NCI-H146 treated with DMSO at 0.1 percent for 48 hours (cell line): ENCODE measurements around the gene GAS6.
A peak's percentile ranks its signal among the peaks of the same experiment; 100 is the strongest.

Experiments
- DNase-seq: peaks from one replicate; lab custom pipeline; 2025; ENCODE audit not compliant: unreplicated experiment; lab: John Stamatoyannopoulos, UW

Gene GAS6

DNA sequence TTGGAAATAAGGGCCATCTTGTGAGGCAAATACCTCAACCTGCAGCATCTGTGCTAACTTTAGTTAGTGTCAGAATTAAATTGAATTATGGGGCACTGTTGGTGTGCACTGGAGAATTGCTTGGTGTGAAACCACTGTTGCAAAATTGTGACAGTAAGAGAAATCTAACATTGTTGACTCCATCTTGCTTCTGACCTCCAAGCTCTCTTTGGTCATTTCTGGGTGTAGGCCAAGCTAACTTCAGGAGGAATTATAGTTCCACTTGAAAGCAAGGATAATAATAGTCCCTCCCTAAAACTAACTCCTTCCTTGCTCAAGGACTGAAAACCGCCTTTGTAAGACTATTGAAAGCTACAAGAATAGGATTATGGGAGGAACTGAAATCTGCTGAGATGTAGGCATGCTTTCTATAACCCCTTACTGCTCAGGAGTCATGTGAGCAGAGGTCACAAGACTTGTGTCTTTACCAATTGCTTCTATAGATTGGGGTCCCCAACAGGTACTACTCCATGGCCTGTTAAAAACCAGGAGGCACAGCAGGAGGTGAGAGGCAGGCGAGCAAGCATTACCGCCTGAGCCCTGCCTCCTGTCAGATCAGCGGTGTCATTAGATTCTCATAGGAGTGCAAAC lies 24.9 kb upstream of the GAS6 start:
- no peak for DNase-seq

DNA sequence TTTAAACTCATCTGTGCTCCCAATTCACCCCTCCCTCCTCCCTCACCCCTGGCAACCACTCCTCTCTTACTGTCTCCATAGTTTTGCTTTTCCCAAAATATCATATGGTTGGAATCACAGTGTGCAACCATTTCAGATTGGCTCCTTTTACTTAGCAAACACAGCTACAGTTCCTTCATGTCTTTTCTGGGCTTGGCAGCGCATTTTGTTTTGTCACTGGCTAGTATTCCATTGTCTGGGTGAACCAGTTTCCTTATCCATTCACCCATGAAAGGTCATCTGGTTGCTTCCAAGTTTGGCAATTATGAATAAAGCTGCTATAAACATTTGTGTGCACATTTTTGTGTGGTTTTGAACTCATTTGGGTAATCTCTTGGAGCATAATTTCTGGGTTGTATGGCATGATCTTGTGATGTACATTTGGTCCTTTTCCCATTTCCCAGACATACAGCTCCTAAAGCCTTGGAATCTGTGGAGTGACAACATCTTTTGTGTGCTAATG lies 23.9 kb upstream of the GAS6 start:
- DNase-seq = no peak

DNA sequence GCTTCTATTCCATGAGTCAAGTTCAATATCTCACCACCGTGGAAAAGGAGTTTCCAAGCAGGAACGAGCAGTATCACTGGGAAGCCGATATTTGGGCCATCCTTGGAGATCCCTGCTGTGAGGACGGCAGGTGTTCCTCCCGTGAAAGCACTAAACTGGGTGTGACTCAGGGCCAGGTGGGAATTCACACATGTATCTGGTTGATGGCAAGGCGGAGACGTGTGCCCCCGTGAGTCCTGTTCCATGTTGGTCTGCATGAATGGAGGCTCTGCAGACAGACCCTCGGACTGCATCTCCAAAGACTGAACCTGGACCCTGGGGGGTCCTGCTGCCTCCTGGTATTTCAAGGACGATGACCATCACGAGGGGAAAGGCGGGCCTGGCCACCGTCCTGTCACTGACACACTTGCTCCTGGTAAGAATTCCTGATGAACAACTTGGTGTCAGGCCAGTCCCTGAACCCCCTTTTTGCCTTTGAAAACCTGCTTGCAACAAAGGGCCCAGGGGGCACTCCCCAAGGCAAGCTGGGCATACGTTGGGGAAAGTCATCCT lies 22.8 kb upstream of the GAS6 start:
- peak; percentile 65 for DNase-seq

DNA sequence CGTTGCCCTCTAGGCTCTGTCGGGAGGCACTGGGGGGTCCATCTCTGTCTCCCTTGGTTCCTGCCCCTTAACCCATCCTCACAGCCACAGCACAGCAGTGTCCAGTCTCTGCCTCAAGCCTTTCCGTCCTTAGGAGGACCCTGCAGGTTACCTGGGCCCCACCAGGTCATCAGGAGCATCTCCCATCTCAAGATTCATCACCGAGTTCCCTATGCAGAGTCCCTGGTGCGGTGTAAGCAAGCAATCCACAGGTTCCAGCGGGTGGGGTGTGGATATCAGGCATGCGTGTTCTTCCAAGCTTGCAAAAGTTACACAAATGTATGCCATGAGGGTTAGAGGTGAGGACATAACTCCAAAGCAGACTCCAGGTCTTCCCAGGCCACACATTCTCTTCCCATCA lies 20.9 kb upstream of the GAS6 start:
- DNase-seq = no peak

DNA sequence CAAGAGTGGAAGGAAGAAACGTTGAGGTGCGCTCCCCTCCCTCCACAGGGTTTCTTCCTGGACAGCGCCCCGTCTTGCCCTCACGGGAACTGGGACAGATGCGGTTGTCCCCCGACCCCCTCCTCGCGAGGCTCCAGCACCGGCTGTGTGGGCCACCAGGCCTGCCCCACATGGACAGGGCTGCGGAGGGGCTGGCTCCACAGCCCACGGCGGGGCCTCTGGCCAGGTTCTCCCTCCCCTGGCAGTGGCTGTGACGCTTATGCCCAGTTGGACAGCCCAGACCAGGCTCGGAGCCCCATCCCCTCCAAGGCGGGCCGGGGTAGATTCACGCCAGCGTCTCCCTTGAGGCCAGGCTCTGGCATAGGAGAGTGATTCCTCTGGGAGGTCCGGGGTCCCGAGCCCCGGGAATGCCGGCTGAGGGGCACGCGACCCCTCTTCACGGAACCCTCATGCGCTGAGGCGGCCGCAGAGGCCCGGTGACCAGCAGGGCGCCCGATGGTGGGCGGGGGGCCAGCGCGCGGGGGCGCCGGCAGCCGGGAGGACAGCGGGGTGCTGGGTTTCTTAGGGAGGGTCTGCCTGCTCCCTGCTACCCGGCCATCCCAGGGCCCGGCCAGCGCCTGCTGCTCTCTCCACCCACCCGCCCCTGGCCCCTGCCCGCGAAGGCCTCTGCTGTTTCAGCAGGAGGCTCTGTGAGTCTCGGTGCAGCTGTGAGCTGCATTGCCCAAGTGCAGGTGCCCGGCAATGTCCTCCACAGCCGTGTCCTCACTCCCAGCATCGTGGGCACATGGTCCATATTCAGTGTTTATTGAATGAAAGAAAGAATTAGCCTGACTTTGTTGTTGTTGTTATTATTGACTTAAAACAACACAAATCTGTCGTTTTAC lies 20.3 kb upstream of the GAS6 start:
- no peak for DNase-seq

DNA sequence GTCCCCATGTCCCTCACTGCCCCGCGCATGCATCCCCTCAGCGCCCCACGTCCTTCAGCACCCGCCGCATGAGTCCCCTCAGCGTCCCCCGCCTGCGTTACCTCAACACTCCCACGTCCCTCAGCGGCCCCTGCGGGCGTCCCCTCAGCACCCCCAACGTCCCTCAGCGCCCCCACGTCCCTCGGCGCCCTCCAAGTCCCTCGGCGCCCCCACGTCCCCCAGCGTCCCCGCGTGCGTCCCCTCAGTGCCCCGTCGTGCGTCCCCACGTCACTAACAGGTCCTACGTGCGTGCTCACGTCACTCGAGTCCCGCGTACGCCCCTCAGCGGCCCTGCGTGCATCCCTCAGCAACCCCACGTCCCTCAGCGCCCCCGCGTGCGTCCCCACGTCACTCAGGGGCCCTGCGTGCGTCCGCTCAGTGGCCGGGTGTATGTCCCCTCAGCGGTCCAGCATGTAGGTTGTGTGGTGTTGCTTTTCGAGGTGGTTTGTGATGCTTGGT lies 19.5 kb upstream of the GAS6 start:
- no peak for DNase-seq

DNA sequence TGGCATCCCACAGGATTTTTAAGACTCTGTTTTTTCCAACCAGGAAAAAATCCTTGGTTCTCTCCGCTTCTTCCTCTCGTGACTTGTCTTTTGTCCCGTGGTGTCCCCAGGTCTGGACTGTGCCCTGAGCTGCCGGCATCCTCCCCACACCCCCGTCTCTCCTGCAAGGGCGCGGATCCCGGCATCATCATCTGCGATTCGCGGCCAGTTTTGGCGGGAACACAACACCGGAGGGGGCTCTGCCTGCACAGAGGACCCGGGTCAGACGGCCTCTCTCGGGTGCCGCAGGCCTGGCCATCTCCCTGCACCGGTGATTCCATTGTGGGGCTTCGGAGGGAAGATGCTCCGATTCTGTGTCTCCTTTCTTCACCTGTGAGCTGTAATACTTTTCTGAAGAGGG lies 18.8 kb upstream of the GAS6 start:
- DNase-seq = no peak

DNA sequence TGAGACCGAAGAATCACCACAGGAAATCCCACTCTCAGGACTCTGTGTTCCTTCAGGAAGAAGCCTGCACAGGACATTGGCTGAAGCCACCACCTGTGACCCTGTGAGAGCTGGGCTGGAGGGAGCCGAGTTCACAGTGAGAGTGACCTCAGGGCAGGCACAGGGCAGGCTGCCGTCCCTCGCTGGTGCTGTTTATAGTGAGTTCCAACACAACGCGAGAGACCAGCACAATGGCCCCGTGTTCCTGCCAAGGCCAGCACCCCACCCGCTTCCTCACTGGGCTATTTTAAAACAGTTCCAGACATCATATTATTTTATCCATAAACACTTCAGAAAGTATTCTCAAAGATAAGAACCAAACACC lies 18.4 kb upstream of the GAS6 start:
- no peak for DNase-seq

DNA sequence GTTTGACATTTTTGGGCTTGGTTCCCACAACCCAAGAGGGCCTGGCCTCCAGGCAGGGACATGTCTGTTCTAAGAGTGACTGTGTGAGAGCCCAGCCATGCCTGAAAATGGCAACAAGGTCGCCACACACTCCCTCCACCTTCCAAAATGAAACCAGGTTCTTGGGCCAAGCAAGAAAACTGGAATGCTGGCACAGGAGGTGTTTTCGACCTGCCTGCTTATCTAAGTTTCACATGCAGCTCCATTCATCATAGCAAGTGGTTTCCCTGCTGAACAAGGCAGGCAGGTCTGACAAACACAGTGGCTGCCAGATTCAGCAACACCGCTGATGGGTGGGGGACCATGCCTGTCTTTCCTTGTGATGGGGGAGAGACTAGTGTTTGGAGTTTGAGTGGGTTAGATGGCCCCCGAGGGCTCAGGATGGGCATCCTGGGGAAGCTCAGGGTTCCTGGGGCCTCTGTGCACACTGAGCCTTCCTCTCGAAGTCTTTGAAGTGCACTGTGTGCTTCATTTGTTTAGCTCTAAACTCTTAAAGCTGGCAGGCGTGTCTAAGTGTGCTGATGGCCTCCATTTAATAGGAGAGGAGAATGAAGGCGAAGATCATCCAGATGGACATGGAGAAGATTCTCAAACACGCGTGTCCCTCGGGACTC lies 17.9 kb upstream of the GAS6 start:
- no peak for DNase-seq

DNA sequence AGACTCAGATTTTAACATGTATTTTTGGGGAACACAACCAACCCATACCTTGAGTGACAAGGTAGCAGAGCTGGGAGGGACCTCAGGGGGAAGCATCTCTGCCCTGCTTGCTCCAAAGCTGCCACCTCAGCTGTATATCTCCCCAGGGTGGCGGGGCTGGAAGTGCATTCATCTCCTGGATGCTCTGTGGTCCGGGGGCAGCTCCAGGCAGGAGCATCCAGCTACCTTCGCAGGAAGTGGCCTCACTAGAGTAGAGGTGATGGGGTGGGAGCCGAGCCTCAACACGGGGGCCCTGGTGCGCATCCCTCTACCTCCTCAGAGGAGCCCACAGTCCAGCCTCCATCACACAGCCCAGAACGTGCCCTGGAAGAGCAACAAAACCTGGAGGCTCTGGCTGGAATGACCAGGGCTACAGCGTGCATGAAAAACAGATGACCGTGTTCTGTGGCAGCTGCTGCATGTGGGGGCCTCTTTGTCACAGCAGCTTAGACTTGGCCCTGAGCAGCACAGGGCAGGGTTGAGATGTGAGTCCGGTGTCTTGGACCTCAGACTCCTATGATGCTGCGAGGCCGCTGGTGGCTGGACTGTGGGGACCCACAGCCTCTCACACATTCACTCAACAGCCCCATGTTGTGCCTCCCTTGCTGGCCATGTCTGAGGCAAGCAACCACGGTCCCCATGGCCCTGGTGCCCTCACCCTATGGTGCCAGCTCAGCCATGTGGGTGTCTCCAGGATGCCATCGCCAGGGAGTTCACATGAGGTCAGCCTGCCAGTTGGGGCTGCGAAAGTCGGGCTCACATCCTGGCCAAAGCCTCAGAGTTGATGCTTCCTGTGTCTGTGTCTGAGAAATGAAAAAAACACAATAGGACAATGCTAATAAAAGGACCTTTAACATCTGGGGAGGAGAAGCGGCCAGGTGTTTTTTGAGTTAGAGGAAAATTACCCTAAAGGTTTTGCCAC lies 17.1 kb upstream of the GAS6 start:
- no peak for DNase-seq

DNA sequence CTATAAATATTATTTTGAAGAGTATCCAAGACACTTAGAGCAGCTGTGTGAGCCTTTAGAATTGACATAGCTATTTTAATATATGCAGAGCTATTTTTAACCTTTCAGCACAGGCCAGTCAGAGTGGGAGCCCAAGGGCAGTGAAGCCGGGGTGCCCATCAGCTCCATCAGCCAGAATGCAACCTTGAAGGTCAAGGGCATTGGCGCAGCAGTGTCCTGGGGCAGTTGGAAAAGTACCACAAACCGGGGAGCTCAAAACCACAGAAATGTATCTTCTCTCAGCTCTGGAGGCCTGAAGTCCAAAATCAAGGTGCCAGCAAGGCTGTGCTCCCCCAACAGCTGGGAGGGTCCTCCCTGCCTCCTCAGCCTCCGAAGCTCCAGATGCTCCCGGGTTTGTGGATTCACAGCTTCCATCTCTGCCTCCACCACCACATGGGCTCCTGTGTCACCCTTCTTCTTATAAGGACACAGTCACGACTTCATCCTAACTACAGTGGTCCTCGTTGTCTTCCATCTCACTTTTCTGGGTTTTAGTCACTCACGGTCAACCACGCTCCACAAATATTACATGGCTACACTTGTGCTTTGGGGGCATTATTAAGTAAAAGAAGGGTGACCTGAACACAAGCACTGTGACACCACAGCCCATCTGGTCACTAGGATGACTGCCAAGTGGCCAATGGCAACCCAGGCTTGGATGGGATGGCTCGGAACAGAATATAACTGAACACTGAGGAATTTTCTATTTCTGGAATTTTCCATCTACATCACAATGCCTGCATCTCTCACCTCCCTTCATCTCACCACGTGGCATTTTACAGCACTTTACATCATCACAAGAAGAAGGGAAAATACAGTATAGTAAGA lies 15.9 kb upstream of the GAS6 start:
- no peak for DNase-seq

DNA sequence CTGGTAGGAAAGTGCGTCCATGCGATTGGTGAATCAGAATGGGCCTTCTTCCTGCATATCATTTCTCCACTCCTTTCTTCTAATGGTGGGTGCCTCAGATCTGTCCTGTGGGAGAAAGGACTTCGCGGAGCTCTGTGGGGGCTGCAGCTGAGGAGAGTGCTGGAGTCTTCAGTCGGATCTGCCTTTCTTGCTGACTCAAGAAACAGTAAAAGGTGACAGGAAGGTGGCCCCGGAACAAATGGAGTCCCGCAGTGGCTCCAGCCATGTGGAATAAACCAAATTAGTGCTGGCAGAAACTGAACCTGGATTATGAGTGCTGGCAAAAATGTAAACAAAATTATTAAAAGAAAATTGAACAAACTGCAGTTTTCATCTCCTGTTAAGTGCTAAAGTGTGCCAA lies 15.1 kb upstream of the GAS6 start:
- no peak for DNase-seq

DNA sequence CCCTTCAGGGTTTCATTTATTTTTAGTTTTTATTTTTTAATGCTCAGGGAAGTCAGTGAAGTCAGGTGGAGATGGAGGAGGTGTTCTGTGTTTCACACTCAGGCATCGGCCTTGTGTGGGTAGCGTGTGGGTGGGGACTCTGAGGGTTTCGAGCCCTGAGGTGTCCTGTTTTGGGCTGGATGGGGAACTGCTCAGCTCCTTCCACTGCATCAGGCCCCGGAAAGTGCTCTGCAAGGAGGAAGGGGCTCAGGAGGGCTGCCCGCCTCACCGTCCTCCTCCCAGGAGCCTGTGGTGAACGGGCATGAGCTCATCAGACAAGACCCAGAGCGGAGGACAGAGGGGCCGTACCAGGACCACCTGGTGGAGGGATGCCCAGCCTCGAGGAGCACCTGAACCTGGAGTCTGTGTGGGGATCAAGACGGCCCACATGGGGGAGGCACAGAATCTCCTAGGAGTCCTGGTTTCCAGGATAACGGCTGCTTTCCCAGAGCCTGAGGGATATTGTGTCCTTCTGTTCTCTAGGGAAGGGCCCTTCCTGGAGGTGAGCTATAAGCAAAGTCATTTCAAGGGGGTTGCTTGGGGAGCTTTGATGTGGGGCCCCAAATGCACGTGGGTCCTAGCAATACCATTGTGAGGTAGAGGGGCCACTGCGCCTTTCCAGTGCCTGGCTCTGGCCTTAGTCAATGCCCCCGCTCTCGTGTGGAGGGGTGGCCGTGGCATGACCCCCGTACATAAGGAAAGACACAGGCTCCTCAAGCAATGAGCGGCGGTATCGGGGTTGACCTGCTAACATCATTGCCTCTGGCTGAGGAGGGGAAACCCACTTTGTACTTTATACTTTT lies 13.5 kb upstream of the GAS6 start:
- DNase-seq = no peak

DNA sequence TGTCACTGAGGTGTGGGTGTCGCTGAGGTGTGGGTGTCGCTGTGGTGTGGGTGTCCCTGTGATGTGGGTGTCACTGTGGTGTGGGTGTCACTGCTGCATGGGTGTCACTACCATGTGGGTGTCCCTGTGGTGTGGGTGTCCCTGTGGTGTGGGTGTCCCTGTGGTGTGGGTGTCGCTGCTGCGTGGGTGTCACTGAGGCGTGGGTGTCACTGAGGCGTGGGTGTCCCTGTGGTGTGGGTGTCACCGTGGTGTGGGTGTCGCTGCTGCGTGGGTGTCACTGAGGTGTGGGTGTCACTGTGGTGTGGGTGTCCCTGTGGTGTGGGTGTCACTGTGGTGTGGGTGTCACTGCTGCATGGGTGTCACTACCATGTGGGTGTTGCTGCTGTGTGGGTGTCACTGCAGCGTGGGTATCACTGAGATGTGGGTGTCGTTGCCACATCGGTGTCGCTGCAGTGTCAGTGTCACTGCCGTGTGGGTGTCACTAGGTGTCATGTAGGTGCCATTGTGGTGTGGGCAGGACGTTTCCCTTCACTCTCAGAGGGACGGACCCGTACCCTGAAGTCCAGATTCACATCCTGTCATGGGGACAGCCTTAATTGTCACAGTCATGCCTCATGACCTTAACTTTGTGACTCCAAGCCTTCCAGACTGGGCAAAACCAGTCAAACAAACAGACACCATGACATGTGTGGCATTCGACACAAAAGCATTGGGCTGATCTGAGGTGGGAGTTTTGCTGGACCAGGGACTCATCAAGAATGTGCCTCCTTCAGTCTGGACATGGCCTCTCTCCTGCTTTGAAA lies 12.7 kb upstream of the GAS6 start:
- DNase-seq = no peak

DNA sequence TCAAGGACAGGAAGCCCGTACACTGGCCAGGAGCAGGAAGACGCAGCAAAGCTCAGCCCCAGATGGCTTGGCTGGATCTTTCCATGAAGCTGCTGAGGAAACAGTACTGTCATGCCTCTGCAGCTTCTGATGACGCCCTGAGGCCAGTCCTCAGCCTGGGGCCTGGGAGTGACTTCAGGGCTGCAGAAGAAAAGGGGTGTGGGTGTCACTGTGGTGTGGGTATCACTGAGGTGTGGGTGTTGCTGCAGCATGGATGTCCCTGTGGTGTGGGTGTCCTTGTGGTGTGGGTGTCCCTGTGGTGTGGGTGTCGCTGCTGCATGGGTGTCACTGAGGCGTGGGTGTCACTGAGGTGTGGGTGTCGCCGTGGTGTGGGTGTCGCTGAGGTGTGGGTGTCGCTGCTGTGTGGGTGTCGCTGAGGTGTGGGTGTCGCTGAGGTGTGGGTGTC lies 12.0 kb upstream of the GAS6 start:
- DNase-seq = no peak

DNA sequence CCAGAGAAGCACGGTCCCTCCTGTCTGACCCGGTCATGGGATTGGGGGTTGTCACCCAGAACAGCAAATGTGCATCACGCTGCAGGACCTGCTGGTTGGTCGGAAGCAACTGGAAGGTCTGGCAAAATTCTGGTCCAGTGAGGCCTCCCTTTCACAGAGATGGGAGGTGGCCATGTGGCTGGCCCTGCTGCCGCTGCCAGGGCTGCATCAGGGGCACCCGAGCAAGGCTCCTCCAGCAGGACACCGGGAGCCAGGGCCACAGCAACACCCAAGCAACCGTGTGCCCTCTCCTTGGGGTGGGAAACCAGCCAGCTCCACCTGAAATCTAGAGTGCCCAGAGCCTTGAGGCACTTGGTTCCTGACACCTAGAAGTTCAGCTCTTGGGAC lies 11.5 kb upstream of the GAS6 start:
- no peak for DNase-seq

DNA sequence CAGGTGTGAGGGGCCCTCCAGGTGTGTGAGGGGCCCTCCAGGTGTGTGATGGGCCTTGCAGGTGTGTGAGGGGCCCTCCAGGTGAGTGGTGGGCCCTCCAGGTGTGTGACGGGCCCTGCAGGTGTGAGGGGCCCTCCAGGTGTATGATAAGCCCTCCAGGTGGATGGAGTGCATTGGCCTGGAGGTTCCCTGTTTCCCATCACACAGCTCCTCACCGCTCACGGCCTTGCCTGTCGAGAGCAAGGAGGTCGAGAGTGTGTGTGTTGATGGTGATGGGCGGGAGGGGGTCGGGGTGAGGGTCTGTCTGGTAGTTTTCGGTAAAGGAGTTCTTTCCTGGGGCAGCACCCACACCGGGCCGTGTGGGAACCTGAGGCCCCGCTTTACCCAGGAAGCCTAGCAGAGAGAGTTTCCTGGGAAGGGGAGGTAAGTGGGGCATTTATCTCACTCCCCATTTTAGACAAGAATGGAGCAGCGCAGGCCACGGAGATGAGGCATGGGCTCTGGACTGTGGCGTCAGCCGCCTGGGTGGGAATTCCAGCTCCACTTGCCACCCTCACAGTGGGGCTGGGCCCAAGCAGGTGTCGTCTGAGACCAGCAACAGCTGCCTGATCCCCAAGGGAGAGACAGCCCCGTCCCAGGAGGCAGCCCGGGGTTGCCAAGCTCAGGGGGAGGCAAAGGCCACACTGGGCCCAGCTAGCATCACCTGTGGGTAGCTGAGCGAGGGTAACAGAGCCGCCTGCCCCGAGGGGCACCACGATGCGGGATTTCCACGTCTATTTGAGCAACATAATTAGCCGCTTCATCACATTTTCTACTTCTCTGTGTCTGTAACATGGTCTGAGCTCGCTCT lies 10.9 kb upstream of the GAS6 start:
- no peak for DNase-seq
